ENCODE measurements around the gene UMODL1. TPM values are rescaled to one million over a fixed set of nuclear protein-coding genes. Genes with fewer than 3 reads are reported as not detected.

Gene UMODL1
- total RNA-seq, 6 experiments from 2014 or later = 0.06 to 1.2 (median 0.75) TPM; not detected in 2

- ATAC-seq = no peak
- no peaks in the 10 kb centered on the region for H3K27me3 ChIP-seq
- TF ChIP-seq POLR2A (IDR thresholded peaks at IDR 0.05) = no peak
- TF ChIP-seq CTCF (IDR thresholded peaks at IDR 0.05) = no peak
- no peaks in the 10 kb centered on the region for H3K9me3 ChIP-seq
- no peak overlapping the region for H3K27ac ChIP-seq
- intact Hi-C loops (cut with DNase I) = loop anchor here (5.0 to 10.0 kb wide), 3 partner anchors 45 to 288 kb away; partner anchors contain the start of gene ZBTB21 (in 2 of the 2)
- WGBS (ENCODE audit: insufficient coverage, low coverage, low lambda C conversion rate, missing lambda C conversion rate) = 46% methylated on average over 2 of the region's 17 CpGs
- no peaks in the 10 kb centered on the region for H3K36me3 ChIP-seq
- H3K4me1 ChIP-seq = peaks cover 0 to 6% (median 2%) of the 10 kb centered on the region in 4 donors
- H3K4me3 ChIP-seq = no peak overlapping the region
- DNase-seq = no peak
These were observed 38.9 kb downstream of the UMODL1 start for GRCh38 chr21:42109873-42110525.

DNA sequence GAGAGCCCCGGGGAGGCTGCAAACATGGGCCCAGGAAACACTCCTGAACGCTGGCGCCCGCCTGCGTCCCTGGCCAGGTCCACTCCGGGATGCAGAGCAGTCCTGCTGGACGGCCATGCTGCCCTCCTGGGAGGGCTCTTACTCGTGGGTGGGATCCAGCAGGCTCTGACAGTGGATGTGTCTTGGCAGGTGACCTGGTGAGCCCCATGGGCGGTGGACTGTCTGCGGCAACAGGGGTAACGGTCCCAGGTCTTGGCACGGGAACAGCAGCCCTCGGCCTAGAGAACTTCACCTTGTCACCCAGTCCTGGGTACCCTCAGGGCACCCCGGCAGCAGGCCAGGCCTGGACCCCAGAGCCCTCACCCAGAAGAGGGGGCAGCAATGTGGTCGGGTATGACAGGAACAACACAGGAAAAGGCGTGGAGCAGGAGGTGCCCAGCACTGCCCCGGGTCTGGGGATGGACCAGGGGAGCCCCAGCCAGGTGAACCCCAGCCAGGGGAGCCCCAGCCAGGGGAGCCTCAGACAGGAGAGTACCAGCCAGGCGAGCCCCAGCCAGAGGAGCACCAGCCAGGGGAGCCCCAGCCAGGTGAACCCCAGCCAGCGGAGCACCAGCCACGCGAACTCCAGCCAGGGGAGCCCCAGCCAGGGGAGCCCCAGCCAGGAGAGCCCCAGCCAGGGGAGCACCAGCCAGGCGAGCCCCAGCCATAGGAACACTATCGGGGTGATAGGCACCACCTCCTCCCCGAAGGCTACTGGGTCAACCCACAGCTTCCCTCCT is 39.8 kb downstream of the UMODL1 start:
- DNase-seq = no peak
- H3K4me3 ChIP-seq = no peak overlapping the region
- intact Hi-C loops (cut with DNase I) = loop anchor here (5.0 to 10.0 kb wide), 3 partner anchors 46 to 289 kb away; partner anchors contain the start of gene ZBTB21 (in 1 of the 2)
- H3K36me3 ChIP-seq = no peaks in the 10 kb centered on the region
- no peaks in the 10 kb centered on the region for H3K27me3 ChIP-seq
- H3K9me3 ChIP-seq = no peaks in the 10 kb centered on the region
- ATAC-seq = no peak
- no peak overlapping the region for H3K27ac ChIP-seq
- TF ChIP-seq POLR2A (IDR thresholded peaks at IDR 0.05) (no peak), CTCF (IDR thresholded peaks at IDR 0.05) (no peak)
- WGBS (ENCODE audit: insufficient coverage, low coverage, low lambda C conversion rate, missing lambda C conversion rate) = 83% methylated on average over 6 of the region's 24 CpGs
- H3K4me1 ChIP-seq = peaks cover 0 to 6% (median 2%) of the 10 kb centered on the region in 4 donors

DNA sequence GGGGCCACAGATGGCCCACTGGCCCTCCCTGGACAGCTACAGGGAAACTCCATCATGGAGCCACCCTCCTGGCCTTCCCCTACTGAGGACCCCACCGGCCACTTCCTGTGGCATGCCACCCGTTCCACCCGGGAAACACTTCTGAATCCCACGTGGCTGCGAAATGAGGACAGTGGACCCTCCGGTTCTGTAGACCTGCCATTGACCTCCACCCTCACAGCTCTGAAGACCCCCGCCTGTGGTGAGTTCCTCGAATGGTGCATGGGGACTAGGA is 40.3 kb downstream of the UMODL1 start:
- H3K27ac ChIP-seq = no peak overlapping the region
- no peak for DNase-seq
- peaks cover 0 to 5% of the 10 kb centered on the region in 2 donors for H3K27me3 ChIP-seq
- no peaks in the 10 kb centered on the region for H3K9me3 ChIP-seq
- no CpG with 5 or more reads among the region's 8 CpGs for WGBS (ENCODE audit: insufficient coverage, low coverage, low lambda C conversion rate, missing lambda C conversion rate)
- no peak overlapping the region for H3K4me3 ChIP-seq
- peaks cover 0 to 6% (median 2%) of the 10 kb centered on the region in 4 donors for H3K4me1 ChIP-seq
- H3K36me3 ChIP-seq = no peaks in the 10 kb centered on the region
- intact Hi-C loops (cut with DNase I) = loop anchor here (5.0 to 10.0 kb wide), 3 partner anchors 47 to 289 kb away; partner anchors contain the start of gene ZBTB21 (in 1 of the 2)
- TF ChIP-seq CTCF (IDR thresholded peaks at IDR 0.05) = no peak
- TF ChIP-seq POLR2A (IDR thresholded peaks at IDR 0.05) = no peak
- ATAC-seq = no peak

DNA sequence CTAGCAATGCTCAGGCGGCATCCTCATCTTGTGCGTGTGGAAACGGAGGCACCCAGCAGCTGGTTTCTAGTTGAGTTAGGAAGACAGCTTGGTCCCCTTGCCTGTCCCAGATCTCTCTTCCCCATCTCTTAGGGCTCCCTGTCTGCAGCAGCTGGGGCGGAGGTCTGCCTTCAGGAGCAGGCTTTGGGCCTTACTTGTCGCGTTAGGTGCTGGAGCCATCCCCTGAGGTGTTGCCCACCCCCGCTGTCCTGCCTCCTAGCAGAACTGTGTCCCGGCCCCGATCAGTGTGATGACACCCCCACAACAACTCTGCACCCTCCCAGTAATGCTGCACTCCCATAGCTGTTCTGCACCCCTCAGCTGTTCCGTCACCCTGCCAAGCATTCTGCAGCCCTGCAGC is 40.7 kb downstream of the UMODL1 start:
- H3K36me3 ChIP-seq = no peaks in the 10 kb centered on the region
- H3K4me1 ChIP-seq = peaks cover 0 to 6% (median 2%) of the 10 kb centered on the region in 4 donors
- no peak for TF ChIP-seq CTCF (IDR thresholded peaks at IDR 0.05)
- TF ChIP-seq POLR2A (IDR thresholded peaks at IDR 0.05) = no peak
- intact Hi-C loops (cut with DNase I) = loop anchor here (5.0 to 10.0 kb wide), 3 partner anchors 47 to 290 kb away; partner anchors contain the start of gene ZBTB21 (in 1 of the 2)
- H3K27ac ChIP-seq = no peak overlapping the region
- no peak for DNase-seq
- H3K9me3 ChIP-seq = no peaks in the 10 kb centered on the region
- peaks cover 0 to 6% of the 10 kb centered on the region in 2 donors for H3K27me3 ChIP-seq
- ATAC-seq = no peak
- H3K4me3 ChIP-seq = no peak overlapping the region
- no CpG with 5 or more reads among the region's 10 CpGs for WGBS (ENCODE audit: insufficient coverage, low coverage, low lambda C conversion rate, missing lambda C conversion rate)
